K562 (cell line): ENCODE data around the gene SGSH. TPM values are rescaled to one million over a fixed set of nuclear protein-coding genes. Genes with fewer than 3 reads are reported as not detected.
A peak's percentile ranks its signal among the peaks of the same experiment; 100 is the strongest.

Experiments used
- BCLAF1 ChIP-seq, 2 experiments: fragments of 450-650 bp in 1 of 2; IDR thresholded peaks; 2 replicates each; pipeline ENCODE4 v1.6.1; 2011 to 2017; ENCODE audit warnings: low read depth in 2 of 2, antibody characterized with exemption in 1 of 2, borderline replicate concordance in 1 of 2, low read length in 1 of 2, mild to moderate bottlenecking in 1 of 2, mixed read lengths in 1 of 2; ENCODE audit not compliant: control insufficient read depth in 1 of 2
- BRD4 ChIP-seq: fragments of 200-600 bp; sonication (generic); IDR thresholded peaks from 2 replicates; pipeline ENCODE4 v1.6.1; 2017; ENCODE audit warnings: inconsistent platforms
- CC2D1A ChIP-seq: fragments of 450-650 bp; IDR thresholded peaks from 2 replicates; pipeline ENCODE4 v1.6.1; 2017; ENCODE audit warnings: mild to moderate bottlenecking
- CXXC5 ChIP-seq: fragments of 250-450 bp; sonication (Bioruptor Pico); IDR thresholded peaks from 2 replicates; pipeline ENCODE4 v1.8.0; 2022; ENCODE audit warnings: inconsistent platforms, mild to moderate bottlenecking, moderate library complexity
- E2F3 ChIP-seq: fragments of 250-450 bp; sonication (Bioruptor Pico); IDR thresholded peaks from 2 replicates; pipeline ENCODE4 v1.4.0; 2020; ENCODE audit warnings: mild to moderate bottlenecking
- ESRRA ChIP-seq: fragments of 450-650 bp; IDR thresholded peaks from 2 replicates; pipeline ENCODE4 v1.6.1; 2014; ENCODE audit warnings: low read depth, mild to moderate bottlenecking, moderate library complexity, borderline replicate concordance
- GATAD2A ChIP-seq: fragments of 450-650 bp; IDR thresholded peaks from 2 replicates; pipeline ENCODE4 v1.6.1; 2017
- MAZ ChIP-seq, 2 experiments: fragments of 450-650 bp in 1 of 2; sonication (generic) in 1 of 2; formaldehyde crosslinking; IDR thresholded peaks in 1 of 2; conservative IDR thresholded peaks in 1 of 2; 2 replicates each; pipeline versions ENCODE4 v1.4.0 to v1.5.0; 2020; ENCODE audit warnings: mild to moderate bottlenecking in 1 of 2, missing genetic modification reagents in 1 of 2
- RAD21 ChIP-seq, 2 experiments: fragments of 250-450 bp in 1 of 2; fragments of 450-650 bp in 1 of 2; sonication (Bioruptor Pico) in 1 of 2; formaldehyde crosslinking in 1 of 2; IDR thresholded peaks in 1 of 2; conservative IDR thresholded peaks in 1 of 2; 2 replicates each; pipeline versions ENCODE4 v1.4.0 to v1.8.0; 2020 to 2022; ENCODE audit warnings: mild to moderate bottlenecking in 2 of 2, moderate library complexity in 1 of 2
- SIN3B ChIP-seq: fragments of 450-650 bp; IDR thresholded peaks from 2 replicates; pipeline ENCODE4 v1.6.1; 2017; ENCODE audit warnings: low read depth, mild to moderate bottlenecking, moderate library complexity
- SMAD4 ChIP-seq: fragments of 250-450 bp; sonication (Bioruptor Pico); conservative IDR thresholded peaks from 2 replicates; pipeline ENCODE4 v1.8.0; 2021; ENCODE audit warnings: inconsistent platforms, mild to moderate bottlenecking, moderate library complexity
- TAL1 ChIP-seq: fragments of 450-650 bp; IDR thresholded peaks from 2 replicates; pipeline ENCODE4 v1.6.1; 2016; ENCODE audit warnings: mild to moderate bottlenecking
- ZBTB26 ChIP-seq: fragments of 450-650 bp; formaldehyde crosslinking; IDR thresholded peaks from 2 replicates; pipeline ENCODE4 v1.4.0; 2022; ENCODE audit warnings: missing genetic modification characterization
- ZBTB33 ChIP-seq: sonication (generic); formaldehyde crosslinking; IDR thresholded peaks from 2 replicates; pipeline ENCODE4 v1.8.1; 2023; ENCODE audit warnings: mild to moderate bottlenecking, missing genetic modification reagents
- ZKSCAN1 ChIP-seq: fragments of 150-350 bp; IDR thresholded peaks from 2 replicates; pipeline ENCODE4 v1.6.1; 2016; ENCODE audit warnings: low read depth, low read length
- ZNF239 ChIP-seq: fragments of 250-450 bp; sonication (Bioruptor Pico); IDR thresholded peaks from 2 replicates; pipeline ENCODE4 v1.4.0; 2020; ENCODE audit warnings: mild to moderate bottlenecking
- ZNF316 ChIP-seq: fragments of 450-650 bp; IDR thresholded peaks from 2 replicates; pipeline ENCODE4 v1.6.1; 2016
- polyA plus RNA-seq, 8 experiments: library from polyadenylated mRNA; depleted of rRNA in 4 of 8; stranded (reverse) in 5 of 8; unstranded in 3 of 8; fragments of >200 nt; fragmentation: Nextera tagmentation in 2 of 8; fragmentation: Illumina TruSeq in 1 of 8; extraction: Ambion mirVana in 2 of 8; extraction: Trizol in 1 of 8; gene quantifications; 2 replicates each; pipeline versions ENCODE4 v1.2.1 to v1.2.3, GENCODE V29; 2011 to 2014; ENCODE audit warnings: inconsistent platforms in 1 of 8, missing spikeins in 1 of 8
- total RNA-seq, 7 experiments: library from RNA; depleted of rRNA in 6 of 7; stranded (reverse); fragments of >200 nt in 6 of 7; fragmentation: Illumina TruSeq in 2 of 7; extraction: Trizol in 2 of 7; gene quantifications; 2 replicates each; pipeline versions ENCODE4 v1.2.1 to v1.2.3, GENCODE V29; 2011 to 2021; ENCODE audit warnings: low replicate concordance in 1 of 7

SGSH gene
- total and polyA plus RNA-seq, 9 of the 15 experiments (the other 6 are each of a cell fraction or from before 2014, with no cell fraction given): 0.25 to 15.7 (median 4.9) TPM

GRCh38 chr17:80195671-80196529 lies 24.2 kb downstream of the SGSH start (continued):
- TF ChIP-seq BCLAF1 (IDR thresholded peaks at IDR 0.05; ENCODE audit: borderline replicate concordance in 1 of 2, control insufficient read depth in 1 of 2, low read depth in 2 of 2, low read length in 1 of 2): no peak
- peak; percentile 100 for TF ChIP-seq ZKSCAN1
- TF ChIP-seq GATAD2A: no peak
- no peak for TF ChIP-seq SIN3B
- no peak for TF ChIP-seq BRD4
- TF ChIP-seq TAL1: no peak
- peak in 1 of 2 experiments; percentile 63; a peak in 2 of 4 replicates for TF ChIP-seq MAZ (CRISPR knock-in tag; conservative IDR thresholded peaks at IDR 0.05 in 1 of 2, IDR thresholded peaks at IDR 0.05 in 1 of 2)
- TF ChIP-seq ZNF239 (CRISPR knock-in tag): peak; percentile 28; the same call in 1 of the 2 replicates
- 0 out of 2 replicates have a peak, but pooled peaks have one; percentile 73 for TF ChIP-seq CC2D1A
- 0 out of 2 replicates have a peak, but pooled peaks have one; percentile 25 for TF ChIP-seq CXXC5 (CRISPR knock-in tag)
- TF ChIP-seq ZNF316: no peak
- TF ChIP-seq ZBTB26: 0 out of 2 replicates have a peak, but pooled peaks have one; percentile 58
- peak; percentile 93 to 97 for TF ChIP-seq RAD21 (CRISPR knock-in tag; conservative IDR thresholded peaks at IDR 0.05 in 1 of 2, IDR thresholded peaks at IDR 0.05 in 1 of 2)
- peak; percentile 32; the same call in 1 of the 2 replicates for TF ChIP-seq ESRRA
- TF ChIP-seq E2F3: no peak
- TF ChIP-seq ZBTB33 (CRISPR knock-in tag): peak; percentile 91
- peak; percentile 33; the same call in 1 of the 2 replicates for TF ChIP-seq SMAD4
